GM23338 (cell line): Measurements from ENCODE around the gene TFAP2A. TPM values are rescaled to one million over a fixed set of nuclear protein-coding genes. Genes with fewer than 3 reads are reported as not detected.

Experiments used
- ATAC-seq: fragments of 200-7000 bp; cut with Tn5 transposase; 3 replicates; pipeline ENCODE4 v1.9.1; 2020
- DNase-seq: peaks from one replicate; pipeline ENCODE4 v3.0.0-alpha.2; 2015; ENCODE audit warnings: low spot score
- H2AFZ ChIP-seq: fragments of 200-600 bp; sonication (generic); 2 replicates; pipeline ENCODE4 v1.8.0; 2016; ENCODE audit warnings: antibody characterized with exemption, mild to moderate bottlenecking, moderate library complexity
- H3F3A ChIP-seq: fragments of 200-600 bp; sonication (generic); replicated peaks from 2 replicates; pipeline ENCODE4 v1.8.0; 2017; ENCODE audit warnings: antibody characterized with exemption, mixed run types, low read depth
- H3K27ac ChIP-seq: fragments of 200-600 bp; sonication (generic); 2 replicates; pipeline ENCODE4 v1.6.1; 2016; ENCODE audit warnings: low read depth
- H3K27me3 ChIP-seq: fragments of 200-600 bp; sonication (generic); 2 replicates; pipeline ENCODE4 v1.8.0; 2016; ENCODE audit warnings: mild to moderate bottlenecking, mixed run types, moderate library complexity; ENCODE audit not compliant: insufficient read depth
- H3K36me3 ChIP-seq: fragments of 200-600 bp; sonication (generic); 2 replicates; pipeline ENCODE4 v1.8.0; 2016; ENCODE audit warnings: mild to moderate bottlenecking; ENCODE audit not compliant: insufficient read depth
- H3K4me1 ChIP-seq: fragments of 200-600 bp; sonication (generic); 2 replicates; pipeline ENCODE4 v1.8.0; 2016; ENCODE audit warnings: mild to moderate bottlenecking, moderate library complexity; ENCODE audit not compliant: insufficient read depth
- H3K4me2 ChIP-seq: fragments of 200-600 bp; sonication (generic); 2 replicates; pipeline ENCODE4 v1.7.1; 2017; ENCODE audit warnings: mixed run types
- H3K4me3 ChIP-seq: fragments of 200-600 bp; sonication (generic); 2 replicates; pipeline ENCODE4 v1.6.1; 2016; ENCODE audit warnings: mixed run types
- H3K79me2 ChIP-seq: fragments of 200-600 bp; sonication (generic); replicated peaks from 2 replicates; pipeline ENCODE4 v1.8.0; 2017; ENCODE audit warnings: mild to moderate bottlenecking; ENCODE audit not compliant: insufficient read depth
- H3K9me2 ChIP-seq: fragments of 200-600 bp; sonication (generic); 2 replicates; pipeline ENCODE4 v1.8.0; 2017; ENCODE audit not compliant: insufficient read depth
- H4K20me1 ChIP-seq: fragments of 200-600 bp; sonication (generic); replicated peaks from 2 replicates; pipeline ENCODE4 v1.8.0; 2017; ENCODE audit warnings: mild to moderate bottlenecking; ENCODE audit not compliant: insufficient read depth
- H3K27ac Mint-ChIP-seq: 2 replicates; pipeline ENCODE4 v1.8.0; 2020; ENCODE audit warnings: inconsistent platforms, mild to moderate bottlenecking, moderate library complexity, mixed read lengths
- H3K27me3 Mint-ChIP-seq: 3 replicates; pipeline ENCODE4 v1.8.0; 2022; ENCODE audit warnings: low read depth, mild to moderate bottlenecking, moderate library complexity, mixed read lengths, inconsistent platforms; ENCODE audit not compliant: insufficient read depth, poor library complexity
- H3K36me3 Mint-ChIP-seq: 3 replicates; pipeline ENCODE4 v1.8.0; 2021; ENCODE audit warnings: low read depth, mild to moderate bottlenecking, inconsistent platforms, moderate library complexity, mixed read lengths
- H3K4me1 Mint-ChIP-seq: 3 replicates; pipeline ENCODE4 v1.8.0; 2020; ENCODE audit warnings: mild to moderate bottlenecking, inconsistent platforms, mixed read lengths
- H3K4me3 Mint-ChIP-seq: 3 replicates; pipeline ENCODE4 v1.8.0; 2021; ENCODE audit warnings: moderate library complexity, mild to moderate bottlenecking, inconsistent platforms, mixed read lengths
- H3K9me3 Mint-ChIP-seq: 3 replicates; pipeline ENCODE4 v1.8.0; 2020; ENCODE audit warnings: moderate library complexity, mild to moderate bottlenecking, inconsistent platforms, mixed read lengths
- CTCF ChIP-seq, 2 experiments: fragments of 200-600 bp in 1 of 2; sonication (generic) in 1 of 2; conservative IDR thresholded peaks; 2 replicates each; pipeline versions ENCODE4 v1.5.1 to v1.6.1; 2016 to 2017; ENCODE audit warnings: antibody characterized with exemption in 2 of 2, low read depth in 2 of 2, mild to moderate bottlenecking in 2 of 2, moderate library complexity in 1 of 2
- EZH2 ChIP-seq: fragments of 200-600 bp; sonication (generic); IDR thresholded peaks from one replicate; pipeline ENCODE4 v1.8.0; 2017; ENCODE audit warnings: antibody characterized with exemption, mild to moderate bottlenecking, low read depth; ENCODE audit not compliant: unreplicated experiment
- EZH2phosphoT487 ChIP-seq: fragments of 200-600 bp; sonication (generic); IDR thresholded peaks from one replicate; pipeline ENCODE4 v1.8.1; 2018; ENCODE audit warnings: antibody characterized with exemption; ENCODE audit not compliant: unreplicated experiment
- JUNB ChIP-seq: IDR thresholded peaks from one replicate; pipeline ENCODE4 v1.6.1; 2016; ENCODE audit warnings: antibody characterized with exemption; ENCODE audit not compliant: unreplicated experiment
- NANOG ChIP-seq: IDR thresholded peaks from 2 replicates; pipeline ENCODE4 v1.6.1; 2016; ENCODE audit warnings: antibody characterized with exemption, borderline replicate concordance
- POLR2AphosphoS5 ChIP-seq: IDR thresholded peaks from 2 replicates; pipeline ENCODE4 v1.6.1; 2016; ENCODE audit warnings: antibody characterized with exemption, low read depth
- ZNF114 ChIP-seq: fragments of 250-450 bp; sonication (Bioruptor Pico); IDR thresholded peaks from 2 replicates; pipeline ENCODE4 v1.5.0; 2020; ENCODE audit warnings: mild to moderate bottlenecking, moderate library complexity
- ZNF331 ChIP-seq: fragments of 250-450 bp; sonication (Bioruptor Pico); IDR thresholded peaks from 2 replicates; pipeline ENCODE4 v1.5.0; 2020; ENCODE audit warnings: low read depth, mild to moderate bottlenecking, moderate library complexity
- ZNF462 ChIP-seq: fragments of 250-450 bp; sonication (Bioruptor Pico); IDR thresholded peaks from 2 replicates; pipeline ENCODE4 v1.5.0; 2020; ENCODE audit warnings: mild to moderate bottlenecking, moderate library complexity
- polyA plus RNA-seq: library from polyadenylated mRNA; unstranded; fragments of >200 nt; fragmentation: Nextera tagmentation; extraction: Ambion mirVana; gene quantifications from 2 replicates; pipeline ENCODE4 v1.2.1, GENCODE V29; 2016
- total RNA-seq: library from RNA; depleted of rRNA; stranded (reverse); fragments of >200 nt; shearing (Covaris generic); gene quantifications from 2 replicates; pipeline ENCODE4 v1.2.3, GENCODE V29; 2014

Gene TFAP2A
- total and polyA plus RNA-seq, 2 experiments from 2014 or later, result not detected

- H3K36me3 Mint-ChIP-seq, result no peaks in the 10 kb centered on the region; the same call in 2 of the 3 replicates
- peaks cover 60% of the 10 kb centered on the region for H3K4me1 Mint-ChIP-seq
- TF ChIP-seq EZH2 (peak; percentile 91), EZH2phosphoT487 (no peak)
- Histone ChIP-seq H3K4me2 (peak overlapping the region; percentile 82), H3K9me2 (no peaks in the 10 kb centered on the region), H3K36me3 (no peaks in the 10 kb centered on the region; the same call in 1 of the 2 replicates), H3K4me3 (peak overlapping the region; percentile 49), H3K79me2 (no peaks in the 10 kb centered on the region), H3K27me3 (peaks cover 100% of the 10 kb centered on the region), H2AFZ (no peak overlapping the region), H3F3A (peaks cover 67% of the 10 kb centered on the region), H4K20me1 (peaks cover 34% of the 10 kb centered on the region), H3K4me1 (peaks cover 80% of the 10 kb centered on the region), H3K27ac (no peak overlapping the region)
- peak overlapping the region; percentile 58; the same call in 1 of the 3 replicates for H3K4me3 Mint-ChIP-seq
- H3K9me3 Mint-ChIP-seq, result peaks cover 6% of the 10 kb centered on the region
- no peak for ATAC-seq
- H3K27me3 Mint-ChIP-seq, result peaks cover 98% of the 10 kb centered on the region
- H3K27ac Mint-ChIP-seq, result no peak overlapping the region
- no peak for DNase-seq
Observed at GRCh38 chr6:10384091-10384609, 30.7 kb downstream of the TFAP2A start.

- H3K4me3 ChIP-seq, result peak overlapping the region; percentile 49
- no peaks in the 10 kb centered on the region for H3K9me2 ChIP-seq
- peaks cover 93% of the 10 kb centered on the region for H3K27me3 Mint-ChIP-seq
- peaks cover 6% of the 10 kb centered on the region for H3K9me3 Mint-ChIP-seq
- H3K4me1 ChIP-seq, result peaks cover 74% of the 10 kb centered on the region
- H3K4me1 Mint-ChIP-seq, result peaks cover 54% of the 10 kb centered on the region
- DNase-seq (peak; percentile 50), ATAC-seq (peak; percentile 21)
- H3K4me2 ChIP-seq, result peak overlapping the region; percentile 82
- H3K27ac Mint-ChIP-seq, result no peak overlapping the region
- no peaks in the 10 kb centered on the region; the same call in 1 of the 2 replicates for H3K36me3 ChIP-seq
- peak overlapping the region; percentile 58 for H3K4me3 Mint-ChIP-seq
- peaks cover 100% of the 10 kb centered on the region for H3K27me3 ChIP-seq
- H3K79me2 ChIP-seq, result no peaks in the 10 kb centered on the region
- peaks cover 28% of the 10 kb centered on the region for H4K20me1 ChIP-seq
- no peak overlapping the region for H2AFZ ChIP-seq
- H3K36me3 Mint-ChIP-seq, result no peaks in the 10 kb centered on the region; the same call in 2 of the 3 replicates
- H3F3A ChIP-seq, result peaks cover 61% of the 10 kb centered on the region
- no peak overlapping the region for H3K27ac ChIP-seq
- TF ChIP-seq ZNF462 (CRISPR knock-in tag), result no peak
- TF ChIP-seq JUNB, result no peak
- TF ChIP-seq NANOG, result no peak
- no peak for TF ChIP-seq POLR2AphosphoS5
- TF ChIP-seq EZH2, result peak; percentile 59
- TF ChIP-seq ZNF331, result no peak
- TF ChIP-seq CTCF (conservative IDR thresholded peaks at IDR 0.05; ENCODE audit: low read depth in 2 of 2), result no peak
- no peak for TF ChIP-seq ZNF114 (CRISPR knock-in tag)
Observed at GRCh38 chr6:10383331-10384090, 31.4 kb downstream of the TFAP2A start.
